ENCODE results near the gene CACNA1C.

- TF ChIP-seq CTCF (IDR thresholded peaks at IDR 0.05) (no peak), POLR2A (IDR thresholded peaks at IDR 0.05) (no peak)
Observed at GRCh38 chr12:2634471-2634870, 581.7 kb downstream of the CACNA1C start.
